Brain pericyte (primary cell): ENCODE measurements around the gene CNTN5.

Source experiments
- DNase-seq: peaks from one replicate; pipeline ENCODE4 v3.0.0-alpha.2; 2012; ENCODE audit warnings: low read depth, low spot score

CNTN5 gene

GRCh38 chr11:99383648-99384245 is 363.0 kb downstream of the CNTN5 start:
- no peak for DNase-seq

DNA sequence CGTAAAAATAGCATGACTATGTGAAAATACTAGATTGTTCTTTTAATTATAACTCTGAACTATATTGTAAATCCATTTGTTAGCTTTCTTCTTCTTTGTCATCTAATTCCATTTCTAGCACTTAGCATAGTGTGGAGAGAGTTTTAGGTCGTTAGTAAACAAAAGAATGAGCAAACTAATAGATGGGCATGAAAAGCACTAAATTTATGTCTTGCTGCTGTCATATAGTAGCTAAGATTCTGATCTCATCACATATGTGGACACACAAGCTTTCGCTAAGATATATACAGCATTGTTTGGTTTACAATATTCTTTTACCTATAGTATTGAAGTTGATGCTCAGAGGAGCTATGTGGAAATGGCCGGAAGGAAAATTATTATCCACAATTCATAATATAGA is 370.5 kb downstream of the CNTN5 start:
- no peak for DNase-seq

- no peak for DNase-seq
Observed at GRCh38 chr11:99406345-99406744, 385.6 kb downstream of the CNTN5 start.

DNA sequence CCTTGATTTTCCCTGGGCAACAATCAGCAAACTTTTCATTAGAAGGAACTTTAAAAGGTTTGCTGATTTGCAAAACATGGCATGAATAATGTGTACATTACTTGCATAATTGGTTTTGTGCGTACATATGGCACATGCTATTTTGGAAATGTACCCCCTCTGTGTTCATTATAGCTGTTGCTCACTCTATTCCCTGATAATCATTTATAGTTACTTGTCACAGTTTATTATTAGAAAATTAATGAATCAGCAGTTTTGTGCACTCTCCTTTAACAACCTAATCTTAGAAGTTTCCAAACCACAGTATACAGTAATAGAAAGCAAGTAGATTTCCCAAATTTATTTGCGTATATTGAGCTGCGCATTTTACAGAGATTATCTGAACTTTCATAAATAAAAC is 389.9 kb downstream of the CNTN5 start:
- DNase-seq, result no peak

- DNase-seq, result no peak
Observed at GRCh38 chr11:99418927-99419720, 398.4 kb downstream of the CNTN5 start.

GRCh38 chr11:99419991-99420390 is 399.2 kb downstream of the CNTN5 start:
- DNase-seq, result no peak

GRCh38 chr11:99422581-99423427 is 402.1 kb downstream of the CNTN5 start:
- DNase-seq, result no peak

DNA sequence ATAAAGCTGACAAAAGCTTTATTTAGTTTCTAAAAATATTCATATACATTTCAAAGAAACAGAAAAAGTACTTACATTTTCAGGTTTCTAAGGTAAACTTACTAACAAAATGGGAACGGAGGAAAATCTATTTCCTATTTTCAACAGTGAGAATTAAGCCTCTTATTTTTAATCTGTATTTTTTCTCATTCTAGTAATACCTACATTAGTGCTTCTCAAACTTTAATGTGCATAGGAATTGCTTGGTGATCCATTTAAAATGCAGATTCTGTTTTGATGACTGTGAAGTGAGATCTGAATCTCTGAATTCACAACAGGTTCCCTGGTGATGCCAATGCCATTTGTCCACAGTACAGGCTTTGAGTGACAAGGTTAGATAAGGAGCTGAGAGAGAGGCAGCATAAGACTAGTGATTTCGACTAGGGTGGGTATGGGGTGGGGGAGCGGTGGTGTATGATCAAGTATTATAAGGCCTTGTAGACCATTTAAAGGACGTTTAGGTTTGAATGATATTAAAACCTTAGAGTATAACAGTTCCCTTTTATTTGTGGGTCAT is 402.8 kb downstream of the CNTN5 start:
- no peak for DNase-seq

- DNase-seq, result no peak
Observed at GRCh38 chr11:99424313-99425084, 403.8 kb downstream of the CNTN5 start.

GRCh38 chr11:99425596-99425995 is 404.8 kb downstream of the CNTN5 start:
- no peak for DNase-seq

DNA sequence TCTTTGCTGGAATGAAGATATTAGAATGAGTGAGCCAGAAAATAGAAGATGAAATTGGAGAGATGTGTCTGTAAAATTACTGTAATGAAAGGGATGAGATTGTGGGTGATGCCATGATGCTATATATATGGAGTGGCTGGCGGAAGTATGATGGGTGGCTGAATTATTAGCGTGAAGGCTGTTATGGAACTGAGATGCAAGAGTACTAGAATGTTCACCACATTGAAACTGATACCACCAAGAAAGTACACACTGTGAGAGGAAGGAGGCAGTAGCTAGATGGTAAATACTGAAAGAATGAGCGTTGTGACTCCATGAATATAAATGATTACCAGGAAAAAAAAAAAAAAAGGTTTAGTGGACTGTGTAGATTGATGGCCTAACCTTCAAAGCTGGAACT is 411.9 kb downstream of the CNTN5 start:
- no peak for DNase-seq

- no peak for DNase-seq
Observed at GRCh38 chr11:99443276-99443675, 422.5 kb downstream of the CNTN5 start.

DNA sequence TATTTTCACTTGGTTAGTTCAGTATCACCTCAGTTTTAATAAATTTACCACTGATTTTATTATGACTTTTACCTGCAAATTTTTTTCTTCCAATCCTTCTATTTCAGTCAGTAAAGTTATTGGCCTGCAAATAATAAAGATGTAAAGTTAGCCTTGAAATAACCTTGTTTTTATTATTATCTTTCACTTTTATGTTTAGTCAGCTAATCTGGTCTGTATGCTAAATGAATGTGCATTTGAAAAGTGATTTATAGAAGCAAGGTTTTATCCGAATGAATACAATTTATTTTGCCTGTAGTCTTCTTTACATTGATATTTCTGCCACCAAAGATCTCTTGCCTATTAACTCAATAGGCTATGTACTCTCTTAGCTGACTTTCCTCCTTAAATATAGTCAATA is 425.7 kb downstream of the CNTN5 start:
- no peak for DNase-seq

- DNase-seq, result no peak
Observed at GRCh38 chr11:99449345-99449744, 428.6 kb downstream of the CNTN5 start.

- no peak for DNase-seq
Observed at GRCh38 chr11:99452075-99452474, 431.3 kb downstream of the CNTN5 start.

GRCh38 chr11:99461913-99462312 is 441.2 kb downstream of the CNTN5 start:
- DNase-seq, result no peak

- DNase-seq, result no peak
Observed at GRCh38 chr11:99464985-99465384, 444.2 kb downstream of the CNTN5 start.

DNA sequence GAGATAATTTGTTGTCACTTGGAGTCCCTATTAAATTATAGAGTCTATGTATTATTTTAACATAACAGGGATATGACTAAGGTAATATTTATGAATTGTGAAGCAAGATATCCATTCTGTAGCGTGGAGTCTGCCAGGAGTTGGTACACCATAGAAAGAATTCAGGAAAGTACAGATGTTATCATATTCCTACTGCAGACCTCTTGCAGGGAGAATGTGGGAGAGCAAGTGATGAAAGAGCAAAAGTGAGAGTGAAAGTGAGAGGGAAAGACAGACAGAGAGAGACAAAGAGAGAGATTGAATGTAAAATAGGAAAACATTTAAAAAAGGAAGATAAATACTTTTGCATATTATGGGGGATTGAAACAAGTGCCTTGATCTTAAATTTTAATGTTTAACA is 468.8 kb downstream of the CNTN5 start:
- DNase-seq, result no peak

DNA sequence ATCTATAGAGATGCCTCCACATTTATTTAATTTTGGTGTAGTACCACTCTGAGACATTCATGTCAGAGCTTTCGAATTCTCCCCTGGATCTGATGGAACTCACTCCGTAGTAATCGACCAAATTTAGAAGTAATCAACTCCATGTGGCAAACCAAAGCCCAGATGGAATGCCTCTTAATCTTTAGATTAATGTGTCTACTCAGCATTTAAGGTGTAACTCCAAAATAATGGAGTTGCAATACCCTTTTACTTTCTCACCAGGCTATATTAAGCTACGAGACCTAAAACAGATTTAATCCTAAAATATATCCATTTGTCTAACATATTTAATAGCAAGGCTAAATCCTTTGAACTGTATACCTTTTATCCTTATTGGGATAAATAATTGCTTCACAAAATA is 473.3 kb downstream of the CNTN5 start:
- no peak for DNase-seq

DNA sequence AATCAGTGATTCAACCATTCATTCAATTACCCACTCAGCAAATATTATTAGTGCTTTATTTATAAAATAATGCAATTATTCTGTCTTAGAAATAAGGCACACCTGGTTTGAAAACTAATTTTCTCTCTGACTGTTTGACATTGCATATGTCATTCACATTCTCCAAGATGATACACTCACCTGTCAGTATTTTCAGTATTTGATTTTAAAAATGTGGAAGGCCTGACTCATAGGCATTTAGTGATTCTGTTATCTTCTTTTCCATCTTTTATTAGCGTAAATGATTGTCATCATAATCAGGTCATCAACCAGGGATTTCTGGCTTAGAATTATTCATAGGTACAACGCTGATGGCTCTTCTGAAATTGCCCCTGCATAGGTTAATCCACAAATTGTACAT is 480.9 kb downstream of the CNTN5 start:
- no peak for DNase-seq

DNA sequence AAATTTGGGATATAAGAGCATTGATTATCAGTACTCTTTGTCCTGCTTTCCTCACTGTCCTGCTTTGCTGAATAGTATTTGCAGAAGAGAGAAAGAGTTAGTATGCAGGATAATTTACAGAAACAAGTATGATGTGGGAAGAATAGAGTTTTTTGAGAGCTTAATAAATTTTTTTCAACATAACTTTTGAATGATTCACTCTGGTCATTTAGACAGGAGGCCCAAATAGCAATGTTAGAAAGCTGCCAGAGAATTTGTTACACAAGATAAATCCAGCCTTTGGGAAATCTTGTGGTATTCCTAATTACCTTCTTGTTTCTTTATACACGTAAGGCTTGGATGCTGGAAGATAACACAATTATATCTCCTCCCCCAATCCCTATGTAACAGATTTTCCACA is 484.6 kb downstream of the CNTN5 start:
- DNase-seq, result no peak
